T-helper 1 cell treated with Interleukin-12 subunit alpha and Interleukin-12 subunit beta and Interleukin-4 antibody, amounts not matched to agents 30 ng/mL and 1 ng/mL, for 36 hours (primary cell): ENCODE results near the gene ARHGAP15. TPM values are rescaled to one million over a fixed set of nuclear protein-coding genes. Genes with fewer than 3 reads are reported as not detected.

ENCODE experiments used
- intact Hi-C: fragments of 100-400 bp; cut with micrococcal nuclease; formaldehyde crosslinking; loops from one replicate; pipeline ENCODE4 v1.15.1; 2024
- total RNA-seq: library from RNA; stranded (reverse); gene quantifications from 2 replicates; pipeline ENCODE4 v1.2.3, GENCODE V29; 2022

Gene ARHGAP15
- total RNA-seq, 1 donor from 2014 or later = 178 TPM

GRCh38 chr2:143675021-143675420 is 545.8 kb downstream of the ARHGAP15 start:
- intact Hi-C loops = no loop called here

DNA sequence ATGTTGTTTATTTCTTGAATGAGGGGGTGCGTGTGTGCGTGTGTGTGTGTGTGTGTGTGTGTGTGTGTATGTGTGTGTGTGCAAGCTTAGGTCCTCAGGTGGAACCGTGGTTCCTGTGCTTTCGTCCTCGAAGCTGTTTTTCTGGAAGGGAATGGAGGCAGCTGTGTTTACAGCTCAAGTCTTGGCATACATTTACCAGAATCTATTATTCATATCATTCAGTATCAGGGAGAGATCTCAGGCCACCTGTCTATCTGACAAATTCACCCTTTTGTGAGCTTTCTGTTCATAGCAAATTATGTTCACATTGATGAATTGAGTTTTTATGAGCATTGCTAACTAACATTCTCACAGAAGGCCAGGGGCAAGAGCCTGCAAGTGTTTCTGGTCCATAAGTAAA is 550.4 kb downstream of the ARHGAP15 start:
- intact Hi-C loops = no loop called here

DNA sequence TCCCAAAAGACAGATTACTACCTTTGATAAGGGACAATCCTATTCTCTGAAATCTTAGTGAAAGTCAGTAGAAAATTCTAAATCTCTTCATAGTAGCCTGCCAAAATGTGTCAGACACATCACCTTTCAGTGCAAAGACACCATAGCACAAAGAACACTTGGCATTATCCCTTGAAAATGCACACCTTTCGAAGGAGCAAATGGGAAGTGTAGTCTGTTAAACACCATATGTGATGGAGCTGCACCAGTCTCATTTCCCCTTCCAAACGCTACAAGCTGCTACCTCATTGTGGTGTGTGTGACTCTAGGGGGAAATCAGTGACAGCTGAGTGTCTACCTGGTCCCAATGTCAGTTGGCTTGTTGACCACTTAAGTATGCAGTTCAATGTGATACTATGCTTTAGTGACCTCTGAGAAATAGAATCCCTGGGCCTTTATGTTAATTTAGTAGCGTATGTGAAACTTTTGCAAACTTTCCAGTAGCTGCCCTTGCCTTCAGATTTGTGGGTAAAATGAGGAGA is 551.7 kb downstream of the ARHGAP15 start:
- intact Hi-C loops = no loop called here

- intact Hi-C loops = no loop called here
Measured at GRCh38 chr2:143682436-143683055, 553.3 kb downstream of the ARHGAP15 start.

- intact Hi-C loops = no loop called here
Measured at GRCh38 chr2:143683977-143684376, 554.8 kb downstream of the ARHGAP15 start.

GRCh38 chr2:143684551-143685320 is 555.5 kb downstream of the ARHGAP15 start:
- intact Hi-C loops = no loop called here

DNA sequence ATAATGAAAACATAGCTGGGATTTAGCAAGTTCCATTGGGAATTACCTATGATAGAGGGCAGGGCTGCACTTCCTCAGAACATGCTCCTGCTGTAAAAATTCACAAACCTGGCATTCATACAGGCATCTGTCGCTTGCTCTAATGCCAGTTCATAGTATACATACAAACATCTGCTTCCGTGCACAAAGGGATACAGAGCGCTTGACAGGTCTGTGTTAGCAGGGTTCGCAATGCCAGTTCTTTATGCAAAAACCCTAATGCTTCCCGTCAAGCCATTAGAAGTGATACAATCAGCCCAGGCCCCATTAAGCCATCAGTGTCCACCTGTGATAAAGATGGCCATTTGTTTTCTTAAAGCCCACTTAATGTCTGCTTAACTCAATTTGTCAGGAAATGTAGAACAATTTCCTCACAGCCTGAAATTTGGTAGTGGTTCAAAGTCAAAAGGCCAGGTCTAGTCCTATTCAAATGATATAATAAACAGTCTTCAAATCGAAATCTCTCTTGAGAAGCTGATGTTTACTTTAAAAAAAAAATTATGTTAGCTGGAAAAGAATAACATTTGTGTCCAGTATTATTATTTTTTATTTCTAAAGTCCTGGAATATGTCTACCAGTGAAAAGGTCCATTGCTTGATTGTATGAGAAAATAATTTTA is 556.3 kb downstream of the ARHGAP15 start:
- intact Hi-C loops = no loop called here

DNA sequence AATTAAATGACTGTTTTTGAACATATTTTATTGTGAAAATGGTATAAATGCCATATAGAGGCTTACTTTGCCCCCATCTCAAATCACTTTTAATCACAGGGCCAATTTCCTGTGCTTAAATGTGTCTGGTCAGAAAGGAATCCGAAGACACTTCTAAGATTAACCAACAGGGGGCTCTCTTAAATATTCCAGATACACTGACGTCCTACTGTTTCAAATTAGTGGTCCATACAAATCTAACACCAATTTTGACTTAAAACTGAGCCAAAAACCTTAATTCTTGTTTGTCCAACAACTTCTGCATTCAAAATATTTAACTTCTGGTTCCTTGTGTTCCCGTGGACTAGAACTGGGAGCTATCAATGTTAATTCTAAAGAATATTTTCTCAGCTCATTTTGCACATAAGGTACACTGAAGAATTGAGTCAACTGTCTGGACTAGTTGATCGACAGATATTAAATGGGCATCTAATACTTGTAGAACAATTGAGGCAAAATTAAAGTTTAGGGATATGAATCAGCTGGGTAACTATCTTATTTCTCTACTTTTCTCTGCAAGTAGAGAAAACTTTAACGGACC is 557.5 kb downstream of the ARHGAP15 start:
- intact Hi-C loops = no loop called here

GRCh38 chr2:143688248-143688647 is 559.0 kb downstream of the ARHGAP15 start:
- intact Hi-C loops = no loop called here

DNA sequence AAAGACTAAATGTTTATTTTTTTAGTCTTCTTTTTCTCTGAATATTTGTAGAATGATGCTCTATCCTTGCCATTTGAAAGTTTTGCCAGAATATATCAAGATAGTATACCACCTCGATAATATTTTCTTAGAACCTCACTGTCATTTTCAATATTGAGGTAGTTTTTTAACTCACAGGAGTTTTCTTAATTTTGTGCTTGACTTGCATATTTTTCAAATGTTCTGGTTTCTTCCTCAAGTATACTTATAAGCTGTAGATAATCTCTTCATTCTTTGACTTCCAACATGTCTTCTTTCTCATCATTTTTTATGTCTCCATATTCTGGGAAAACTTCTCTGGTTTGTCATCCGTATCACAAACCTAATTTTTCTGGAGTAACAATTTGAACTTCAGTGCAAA is 559.6 kb downstream of the ARHGAP15 start:
- intact Hi-C loops = no loop called here

DNA sequence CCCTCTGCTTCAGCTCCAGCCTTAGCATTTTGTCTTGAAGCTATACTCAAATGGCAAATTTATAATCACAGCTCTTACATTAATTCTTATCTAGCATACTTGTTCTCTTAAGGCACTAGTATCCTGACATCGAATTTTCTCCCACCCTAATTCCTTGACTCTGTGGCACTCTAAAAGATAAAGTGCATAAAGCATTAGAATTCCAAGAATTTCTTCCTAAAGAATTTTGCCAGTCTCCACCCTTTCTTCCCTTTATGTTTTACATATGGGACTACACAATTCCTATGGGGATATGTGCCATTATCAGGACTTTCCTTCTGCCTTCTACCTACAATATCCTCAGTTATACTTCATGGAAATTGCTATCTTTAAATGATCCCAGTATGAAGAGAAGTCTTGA is 560.3 kb downstream of the ARHGAP15 start:
- intact Hi-C loops = no loop called here

DNA sequence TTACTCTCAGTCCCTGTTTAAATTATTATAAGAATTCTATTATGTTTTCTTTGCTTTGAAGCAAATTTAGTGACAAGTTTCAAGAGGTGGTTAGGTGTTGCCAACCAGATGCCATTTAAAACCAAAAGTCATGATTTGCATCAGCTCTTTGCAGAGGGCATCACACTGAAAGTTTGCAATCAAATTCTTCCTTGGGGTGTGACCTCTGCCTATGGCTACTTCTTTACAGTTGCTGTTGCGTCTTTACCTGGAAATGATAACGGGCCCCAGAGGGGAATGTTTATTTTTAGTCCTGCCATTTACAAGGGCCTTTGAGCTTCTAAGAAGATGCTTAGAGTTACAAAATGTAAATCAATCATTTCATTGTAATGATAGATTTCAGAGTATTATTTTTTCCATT is 561.0 kb downstream of the ARHGAP15 start:
- intact Hi-C loops = no loop called here

- intact Hi-C loops = no loop called here
Measured at GRCh38 chr2:143691121-143691520, 561.9 kb downstream of the ARHGAP15 start.

GRCh38 chr2:143692162-143692561 is 562.9 kb downstream of the ARHGAP15 start:
- intact Hi-C loops = no loop called here

GRCh38 chr2:143692967-143693366 is 563.7 kb downstream of the ARHGAP15 start:
- intact Hi-C loops = no loop called here

GRCh38 chr2:143694335-143694734 is 565.1 kb downstream of the ARHGAP15 start:
- intact Hi-C loops = no loop called here

GRCh38 chr2:143696651-143697050 is 567.4 kb downstream of the ARHGAP15 start:
- intact Hi-C loops = no loop called here

DNA sequence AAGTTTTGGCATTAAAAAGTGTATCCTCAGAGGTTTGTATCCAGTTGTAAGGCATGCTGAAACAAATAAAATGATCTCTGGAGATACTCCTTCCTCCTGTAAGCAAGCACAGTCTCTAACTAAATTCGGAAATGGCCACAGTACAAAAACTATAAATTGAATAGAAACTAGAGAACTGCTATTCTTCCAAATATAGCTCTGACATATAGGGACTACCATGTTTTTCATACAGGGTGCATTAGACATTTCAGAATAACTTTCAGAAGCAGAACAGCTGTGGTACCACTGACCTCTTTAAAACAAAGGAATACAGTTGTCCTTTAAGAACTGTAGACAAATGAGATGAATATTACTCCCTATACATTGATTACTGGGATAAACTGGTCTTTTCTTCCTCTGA is 568.5 kb downstream of the ARHGAP15 start:
- intact Hi-C loops = no loop called here

DNA sequence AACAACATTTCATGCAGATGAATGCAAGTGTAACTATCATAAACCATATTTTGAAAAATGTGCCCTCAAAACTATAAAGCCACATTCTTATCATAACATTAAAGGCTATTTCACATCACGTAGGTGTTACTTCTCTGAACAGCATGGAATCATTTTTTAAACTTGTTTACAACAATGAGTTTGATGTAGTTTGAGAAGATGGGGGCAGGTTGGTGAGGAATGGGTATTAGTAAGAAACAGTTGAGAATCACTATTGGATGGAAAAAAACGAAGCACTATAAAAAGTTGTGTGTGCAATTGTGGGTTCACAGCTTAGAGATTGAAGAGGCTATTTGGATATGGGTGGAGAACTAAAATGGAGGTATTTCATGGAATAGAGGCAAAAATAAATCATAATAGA is 569.1 kb downstream of the ARHGAP15 start:
- intact Hi-C loops = no loop called here

DNA sequence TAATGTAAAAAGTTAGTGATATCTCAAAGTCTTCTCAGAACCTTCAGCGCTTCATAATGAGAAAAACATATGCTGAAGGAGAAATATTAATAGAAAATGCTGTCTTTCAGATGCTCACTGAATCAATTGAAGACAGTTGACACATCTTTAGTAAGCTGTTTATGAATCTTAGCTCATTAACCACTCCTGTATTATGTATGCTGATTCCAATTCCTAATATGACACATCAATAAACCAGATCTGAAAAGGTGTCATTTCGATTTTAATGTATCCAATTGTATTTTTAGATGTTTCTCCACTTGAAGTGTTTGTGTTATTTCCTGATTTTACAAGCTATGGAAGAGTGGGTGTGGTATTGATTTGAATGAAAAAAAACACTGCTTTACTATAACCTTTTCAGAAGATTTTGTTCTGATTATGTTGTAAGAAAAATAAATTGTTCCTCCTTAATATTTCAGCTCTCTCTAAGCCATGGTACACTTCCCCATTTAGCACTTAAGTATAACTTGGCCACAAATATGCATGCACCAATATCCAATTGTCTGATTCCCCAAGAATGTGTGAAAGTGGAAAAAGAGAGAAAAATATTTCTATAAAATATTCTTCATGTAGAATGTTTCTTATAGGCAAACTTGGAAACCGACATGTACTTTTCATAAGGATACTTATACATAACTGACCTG is 569.8 kb downstream of the ARHGAP15 start:
- intact Hi-C loops = no loop called here

DNA sequence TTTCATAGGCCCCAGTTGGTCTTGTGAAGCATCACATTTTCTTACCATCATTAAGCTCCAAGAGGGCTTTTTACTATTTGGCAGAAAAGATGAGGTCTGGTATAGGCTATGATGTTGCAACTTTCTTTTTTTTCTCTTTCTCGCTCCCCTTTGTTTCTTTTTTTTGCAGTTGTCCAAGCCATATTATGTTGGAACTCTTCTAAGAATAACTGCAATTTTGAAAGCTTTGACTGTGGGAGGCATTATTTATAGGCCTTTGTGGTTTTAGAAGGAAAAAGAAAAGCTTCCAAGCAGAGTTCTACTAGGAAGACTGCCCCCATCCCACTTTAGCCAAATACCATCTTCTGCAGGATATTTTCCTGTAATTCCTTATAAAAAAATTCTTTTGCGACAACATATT is 571.6 kb downstream of the ARHGAP15 start:
- intact Hi-C loops = no loop called here
